IPS DF 4.7 (cell line): ENCODE data around the gene CROCC2.

ENCODE experiments used
- DNase-seq: peaks from one replicate; pipeline ENCODE4 v3.0.0-alpha.2; 2013; ENCODE audit warnings: low spot score; ENCODE audit errors: extremely low read depth

CROCC2 gene

GRCh38 chr2:240921311-240921994 is 15.3 kb downstream of the CROCC2 start:
- DNase-seq, result no peak

- DNase-seq, result no peak
Measured at GRCh38 chr2:240921995-240922244, 15.8 kb downstream of the CROCC2 start.

GRCh38 chr2:240922245-240922981 is 16.3 kb downstream of the CROCC2 start:
- no peak for DNase-seq

- DNase-seq, result no peak
Measured at GRCh38 chr2:240922982-240923537, 16.9 kb downstream of the CROCC2 start.

- DNase-seq, result no peak
Measured at GRCh38 chr2:240925191-240925567, 19.0 kb downstream of the CROCC2 start.

- no peak for DNase-seq
Measured at GRCh38 chr2:240925568-240926515, 19.7 kb downstream of the CROCC2 start.

GRCh38 chr2:240926516-240927389 is 20.6 kb downstream of the CROCC2 start:
- no peak for DNase-seq

- DNase-seq, result no peak
Measured at GRCh38 chr2:240927390-240927781, 21.2 kb downstream of the CROCC2 start.

GRCh38 chr2:240928476-240929363 is 22.6 kb downstream of the CROCC2 start:
- DNase-seq, result no peak

GRCh38 chr2:240929364-240930095 is 23.4 kb downstream of the CROCC2 start:
- DNase-seq, result no peak

GRCh38 chr2:240930096-240930630 is 24.0 kb downstream of the CROCC2 start:
- no peak for DNase-seq

- no peak for DNase-seq
Measured at GRCh38 chr2:240930631-240931318, 24.6 kb downstream of the CROCC2 start.

GRCh38 chr2:240931319-240931949 is 25.3 kb downstream of the CROCC2 start:
- DNase-seq, result no peak

- DNase-seq, result no peak
Measured at GRCh38 chr2:240932001-240932723, 26.0 kb downstream of the CROCC2 start.

- no peak for DNase-seq
Measured at GRCh38 chr2:240932724-240933047, 26.6 kb downstream of the CROCC2 start.

- DNase-seq, result no peak
Measured at GRCh38 chr2:240933048-240933965, 27.2 kb downstream of the CROCC2 start.
